Calu3 (cell line): ENCODE measurements around the gene NAV2. TPM values are rescaled to one million over a fixed set of nuclear protein-coding genes. Genes with fewer than 3 reads are reported as not detected.

Experiments
- BruUV-seq: library from RNA; stranded (reverse); fragments of 400-500 nt; replicated peaks from 2 replicates; lab custom pipeline; 2021; lab: Mats Ljungman, UMichigan
- CTCF ChIA-PET: fragments of 300-600 bp; sonication (Branson Sonifier 250); formaldehyde crosslinking; loops from one replicate; lab custom pipeline; 2022; ENCODE audit warnings: antibody characterized with exemption; lab: Charles Lee
- DNase-seq: peaks from one replicate; pipeline ENCODE4 v3.0.0; 2022
- H3K27ac Mint-ChIP-seq: one replicate; pipeline ENCODE4 v1.8.0; 2022; ENCODE audit warnings: mixed read lengths; ENCODE audit not compliant: unreplicated experiment
- H3K27me3 Mint-ChIP-seq: one replicate; pipeline ENCODE4 v1.8.0; 2022; ENCODE audit warnings: mixed read lengths; ENCODE audit not compliant: unreplicated experiment
- H3K36me3 Mint-ChIP-seq: one replicate; pipeline ENCODE4 v1.8.0; 2022; ENCODE audit warnings: mild to moderate bottlenecking, moderate library complexity, mixed read lengths; ENCODE audit not compliant: insufficient read depth, unreplicated experiment
- H3K4me1 Mint-ChIP-seq: one replicate; pipeline ENCODE4 v1.8.0; 2022; ENCODE audit warnings: mild to moderate bottlenecking, low read depth, mixed read lengths; ENCODE audit not compliant: unreplicated experiment
- H3K4me3 Mint-ChIP-seq: one replicate; pipeline ENCODE4 v1.8.0; 2022; ENCODE audit warnings: mild to moderate bottlenecking, low read depth, moderate library complexity, mixed read lengths; ENCODE audit not compliant: unreplicated experiment
- H3K9me3 Mint-ChIP-seq: one replicate; pipeline ENCODE4 v1.8.0; 2022; ENCODE audit warnings: low read depth, mixed read lengths; ENCODE audit not compliant: unreplicated experiment
- intact Hi-C: fragments of 100-400 bp; cut with micrococcal nuclease; formaldehyde crosslinking; loops from one replicate; pipeline ENCODE4 v1.10.0; 2022; ENCODE audit not compliant: unreplicated experiment
- total RNA-seq: library from RNA; stranded (reverse); gene quantifications from 2 replicates; pipeline ENCODE4 v1.2.3, GENCODE V29; 2022
- TF ChIP-seq, protein P1 (sequence below): fragments of 200-600 bp; IDR thresholded peaks from one replicate; pipeline ENCODE4 v1.8.0; 2022; ENCODE audit warnings: antibody characterized with exemption; ENCODE audit not compliant: unreplicated experiment

Gene NAV2
- total RNA-seq, 1 experiment from 2014 or later, result 21.4 TPM

DNA sequence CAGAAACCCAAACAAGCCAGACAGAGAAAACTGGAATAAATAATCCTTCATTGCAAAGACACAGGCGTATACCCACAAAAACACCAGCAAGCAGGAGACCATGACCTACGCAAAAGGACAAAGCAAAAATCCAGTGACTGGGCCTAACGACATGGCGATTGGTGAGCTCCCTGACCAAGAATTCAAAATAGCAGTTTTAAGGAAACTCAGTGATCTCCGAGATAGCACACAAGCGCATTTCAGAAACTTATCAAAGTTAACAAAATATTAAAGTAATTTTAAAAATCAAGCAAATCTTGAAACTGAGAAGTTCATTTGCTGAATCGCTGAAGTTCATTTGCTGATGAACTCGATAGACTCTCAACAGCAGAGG, 420.0 kb downstream of the NAV2 start:
- Mint-ChIP-seq H3K27me3 (peaks cover 19% of the 10 kb centered on the region), H3K27ac (no peak overlapping the region), H3K4me1 (peaks cover 9% of the 10 kb centered on the region), H3K4me3 (peak overlapping the region; percentile 62), H3K9me3 (no peaks in the 10 kb centered on the region), H3K36me3 (no peaks in the 10 kb centered on the region)
- CTCF ChIA-PET, result interaction anchor here (0.6 to 3.1 kb wide), 15 partner anchors 10 to 229 kb away, joined by 3 to 22 read pairs (median 4); no protein-coding TSS in a partner anchor
- DNase-seq, result no peak
- intact Hi-C loops, result loop anchor here (1.0 to 10.0 kb wide), 4 partner anchors 181 to 388 kb away; no protein-coding TSS in a partner anchor
- TF ChIP-seq, protein P1, sequence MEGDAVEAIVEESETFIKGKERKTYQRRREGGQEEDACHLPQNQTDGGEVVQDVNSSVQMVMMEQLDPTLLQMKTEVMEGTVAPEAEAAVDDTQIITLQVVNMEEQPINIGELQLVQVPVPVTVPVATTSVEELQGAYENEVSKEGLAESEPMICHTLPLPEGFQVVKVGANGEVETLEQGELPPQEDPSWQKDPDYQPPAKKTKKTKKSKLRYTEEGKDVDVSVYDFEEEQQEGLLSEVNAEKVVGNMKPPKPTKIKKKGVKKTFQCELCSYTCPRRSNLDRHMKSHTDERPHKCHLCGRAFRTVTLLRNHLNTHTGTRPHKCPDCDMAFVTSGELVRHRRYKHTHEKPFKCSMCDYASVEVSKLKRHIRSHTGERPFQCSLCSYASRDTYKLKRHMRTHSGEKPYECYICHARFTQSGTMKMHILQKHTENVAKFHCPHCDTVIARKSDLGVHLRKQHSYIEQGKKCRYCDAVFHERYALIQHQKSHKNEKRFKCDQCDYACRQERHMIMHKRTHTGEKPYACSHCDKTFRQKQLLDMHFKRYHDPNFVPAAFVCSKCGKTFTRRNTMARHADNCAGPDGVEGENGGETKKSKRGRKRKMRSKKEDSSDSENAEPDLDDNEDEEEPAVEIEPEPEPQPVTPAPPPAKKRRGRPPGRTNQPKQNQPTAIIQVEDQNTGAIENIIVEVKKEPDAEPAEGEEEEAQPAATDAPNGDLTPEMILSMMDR, result no peak
- BruUV-seq, result no TSS peak

DNA sequence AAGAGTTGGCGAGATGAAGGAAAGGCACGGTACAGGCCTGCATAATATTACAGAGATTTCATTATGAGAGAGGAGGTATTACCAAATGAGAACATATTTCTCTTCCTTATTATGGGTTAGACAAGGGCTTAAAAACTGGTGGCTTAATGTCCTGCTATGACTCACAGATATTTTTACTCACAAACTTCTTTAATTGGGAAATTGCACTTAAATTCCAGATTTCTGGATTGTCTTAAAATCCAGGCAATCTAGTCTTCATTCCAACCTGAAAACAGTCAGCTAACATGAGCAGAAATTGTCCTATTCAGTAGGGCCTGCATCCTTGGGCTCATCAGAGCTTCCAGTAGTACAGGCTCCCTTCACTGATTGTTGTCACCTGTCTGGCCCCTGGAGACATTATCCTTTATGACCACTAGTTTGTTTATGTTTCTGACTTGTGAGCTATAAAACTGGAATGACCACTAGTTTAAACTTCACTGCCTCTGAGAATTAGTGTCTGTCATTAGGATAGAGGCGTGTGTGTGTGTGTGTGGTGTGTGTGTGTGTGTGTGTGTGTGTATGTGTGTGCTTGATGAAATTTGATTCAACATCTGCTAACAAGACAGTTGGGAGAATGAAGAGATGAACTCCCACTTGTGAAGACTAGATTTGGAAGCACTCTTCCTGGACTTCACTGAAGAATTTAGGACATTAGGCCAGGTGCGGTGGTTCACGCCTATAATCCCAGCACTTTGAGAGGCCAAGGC, 422.5 kb downstream of the NAV2 start:
- Mint-ChIP-seq H3K4me3 (no peak overlapping the region), H3K4me1 (peaks cover 9% of the 10 kb centered on the region), H3K36me3 (no peaks in the 10 kb centered on the region), H3K9me3 (no peaks in the 10 kb centered on the region), H3K27ac (no peak overlapping the region), H3K27me3 (peaks cover 43% of the 10 kb centered on the region)
- CTCF ChIA-PET, result interaction anchor here (1.1 to 3.1 kb wide), 2 partner anchors 20 to 182 kb away, joined by 5 to 22 read pairs; no protein-coding TSS in a partner anchor
- intact Hi-C loops, result loop anchor here (10.0 kb wide), 1 partner anchor 390 kb away; no protein-coding TSS in a partner anchor
- BruUV-seq, result no TSS peak
- TF ChIP-seq, protein P1, result no peak
- no peak for DNase-seq

DNA sequence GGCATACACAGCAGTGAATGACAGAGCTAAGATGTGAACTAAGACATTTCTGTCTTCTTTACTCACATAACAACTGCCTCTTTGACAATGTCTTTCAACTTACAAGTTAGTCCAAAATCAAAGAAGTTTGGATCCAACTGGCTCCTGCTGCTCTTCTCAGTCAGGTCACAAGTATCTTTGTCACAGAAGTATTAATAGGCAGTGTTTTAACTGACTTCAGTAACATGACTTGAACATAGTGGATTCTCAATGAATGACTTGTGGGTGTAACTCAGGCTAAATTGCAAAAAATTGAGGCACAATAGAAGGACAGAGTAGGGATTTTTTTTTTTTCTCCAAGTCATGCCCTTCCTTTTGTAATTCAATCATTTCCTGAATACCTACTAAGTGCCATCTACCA, 425.0 kb downstream of the NAV2 start:
- DNase-seq, result no peak
- CTCF ChIA-PET, result no interaction called here
- no peaks in the 10 kb centered on the region for H3K9me3 Mint-ChIP-seq
- H3K27me3 Mint-ChIP-seq, result peaks cover 60% of the 10 kb centered on the region
- BruUV-seq, result no TSS peak
- H3K36me3 Mint-ChIP-seq, result no peaks in the 10 kb centered on the region
- TF ChIP-seq, protein P1, result no peak
- intact Hi-C loops, result loop anchor here (10.0 kb wide), 1 partner anchor 393 kb away; no protein-coding TSS in a partner anchor
- no peak overlapping the region for H3K27ac Mint-ChIP-seq
- peaks cover 3% of the 10 kb centered on the region for H3K4me1 Mint-ChIP-seq
- H3K4me3 Mint-ChIP-seq, result no peak overlapping the region

DNA sequence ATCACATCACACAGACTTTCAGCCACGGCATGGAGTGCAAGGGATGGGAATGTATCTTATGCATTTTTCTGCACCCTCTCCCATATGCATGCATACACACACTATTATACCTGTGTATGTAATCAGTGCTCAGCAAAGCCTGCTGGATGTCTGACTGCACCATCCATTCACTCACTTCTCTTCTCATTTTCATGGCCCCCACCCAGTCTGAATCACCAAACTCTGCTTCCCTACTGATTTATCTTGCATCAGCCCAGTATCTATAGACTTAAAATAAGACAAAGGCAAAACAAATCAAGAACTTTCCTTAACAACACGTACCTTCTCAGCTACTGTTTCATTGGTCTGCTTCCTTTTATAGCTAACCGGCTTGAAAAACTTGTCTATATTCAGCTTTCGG, 426.1 kb downstream of the NAV2 start:
- TF ChIP-seq, protein P1, result no peak
- no peaks in the 10 kb centered on the region for H3K4me1 Mint-ChIP-seq
- no peaks in the 10 kb centered on the region for H3K9me3 Mint-ChIP-seq
- H3K27me3 Mint-ChIP-seq, result peaks cover 50% of the 10 kb centered on the region
- no peak overlapping the region for H3K27ac Mint-ChIP-seq
- BruUV-seq, result no TSS peak
- no peak for DNase-seq
- H3K4me3 Mint-ChIP-seq, result no peak overlapping the region
- intact Hi-C loops, result loop anchor here (10.0 kb wide), 1 partner anchor 394 kb away; no protein-coding TSS in a partner anchor
- CTCF ChIA-PET, result no interaction called here
- H3K36me3 Mint-ChIP-seq, result no peaks in the 10 kb centered on the region
